GM23338 (cell line): ENCODE results near the gene SLC39A8. TPM values are rescaled to one million over a fixed set of nuclear protein-coding genes. Genes with fewer than 3 reads are reported as not detected.

ENCODE experiments used
- ATAC-seq: fragments of 200-7000 bp; cut with Tn5 transposase; 3 replicates; pipeline ENCODE4 v1.9.1; 2020
- DNase-seq: peaks from one replicate; pipeline ENCODE4 v3.0.0-alpha.2; 2015; ENCODE audit warnings: low spot score
- H2AFZ ChIP-seq: fragments of 200-600 bp; sonication (generic); 2 replicates; pipeline ENCODE4 v1.8.0; 2016; ENCODE audit warnings: antibody characterized with exemption, mild to moderate bottlenecking, moderate library complexity
- H3F3A ChIP-seq: fragments of 200-600 bp; sonication (generic); replicated peaks from 2 replicates; pipeline ENCODE4 v1.8.0; 2017; ENCODE audit warnings: antibody characterized with exemption, mixed run types, low read depth
- H3K27ac ChIP-seq: fragments of 200-600 bp; sonication (generic); 2 replicates; pipeline ENCODE4 v1.6.1; 2016; ENCODE audit warnings: low read depth
- H3K27me3 ChIP-seq: fragments of 200-600 bp; sonication (generic); 2 replicates; pipeline ENCODE4 v1.8.0; 2016; ENCODE audit warnings: mild to moderate bottlenecking, mixed run types, moderate library complexity; ENCODE audit not compliant: insufficient read depth
- H3K36me3 ChIP-seq: fragments of 200-600 bp; sonication (generic); 2 replicates; pipeline ENCODE4 v1.8.0; 2016; ENCODE audit warnings: mild to moderate bottlenecking; ENCODE audit not compliant: insufficient read depth
- H3K4me1 ChIP-seq: fragments of 200-600 bp; sonication (generic); 2 replicates; pipeline ENCODE4 v1.8.0; 2016; ENCODE audit warnings: mild to moderate bottlenecking, moderate library complexity; ENCODE audit not compliant: insufficient read depth
- H3K4me2 ChIP-seq: fragments of 200-600 bp; sonication (generic); 2 replicates; pipeline ENCODE4 v1.7.1; 2017; ENCODE audit warnings: mixed run types
- H3K4me3 ChIP-seq: fragments of 200-600 bp; sonication (generic); 2 replicates; pipeline ENCODE4 v1.6.1; 2016; ENCODE audit warnings: mixed run types
- H3K79me2 ChIP-seq: fragments of 200-600 bp; sonication (generic); replicated peaks from 2 replicates; pipeline ENCODE4 v1.8.0; 2017; ENCODE audit warnings: mild to moderate bottlenecking; ENCODE audit not compliant: insufficient read depth
- H3K9me2 ChIP-seq: fragments of 200-600 bp; sonication (generic); 2 replicates; pipeline ENCODE4 v1.8.0; 2017; ENCODE audit not compliant: insufficient read depth
- H4K20me1 ChIP-seq: fragments of 200-600 bp; sonication (generic); replicated peaks from 2 replicates; pipeline ENCODE4 v1.8.0; 2017; ENCODE audit warnings: mild to moderate bottlenecking; ENCODE audit not compliant: insufficient read depth
- H3K27ac Mint-ChIP-seq: 2 replicates; pipeline ENCODE4 v1.8.0; 2020; ENCODE audit warnings: inconsistent platforms, mild to moderate bottlenecking, moderate library complexity, mixed read lengths
- H3K27me3 Mint-ChIP-seq: 3 replicates; pipeline ENCODE4 v1.8.0; 2022; ENCODE audit warnings: low read depth, mild to moderate bottlenecking, moderate library complexity, mixed read lengths, inconsistent platforms; ENCODE audit not compliant: insufficient read depth, poor library complexity
- H3K36me3 Mint-ChIP-seq: 3 replicates; pipeline ENCODE4 v1.8.0; 2021; ENCODE audit warnings: low read depth, mild to moderate bottlenecking, inconsistent platforms, moderate library complexity, mixed read lengths
- H3K4me1 Mint-ChIP-seq: 3 replicates; pipeline ENCODE4 v1.8.0; 2020; ENCODE audit warnings: mild to moderate bottlenecking, inconsistent platforms, mixed read lengths
- H3K4me3 Mint-ChIP-seq: 3 replicates; pipeline ENCODE4 v1.8.0; 2021; ENCODE audit warnings: moderate library complexity, mild to moderate bottlenecking, inconsistent platforms, mixed read lengths
- H3K9me3 Mint-ChIP-seq: 3 replicates; pipeline ENCODE4 v1.8.0; 2020; ENCODE audit warnings: moderate library complexity, mild to moderate bottlenecking, inconsistent platforms, mixed read lengths
- CTCF ChIP-seq, 2 experiments: fragments of 200-600 bp in 1 of 2; sonication (generic) in 1 of 2; conservative IDR thresholded peaks; 2 replicates each; pipeline versions ENCODE4 v1.5.1 to v1.6.1; 2016 to 2017; ENCODE audit warnings: antibody characterized with exemption in 2 of 2, low read depth in 2 of 2, mild to moderate bottlenecking in 2 of 2, moderate library complexity in 1 of 2
- ZNF114 ChIP-seq: fragments of 250-450 bp; sonication (Bioruptor Pico); IDR thresholded peaks from 2 replicates; pipeline ENCODE4 v1.5.0; 2020; ENCODE audit warnings: mild to moderate bottlenecking, moderate library complexity
- ZNF462 ChIP-seq: fragments of 250-450 bp; sonication (Bioruptor Pico); IDR thresholded peaks from 2 replicates; pipeline ENCODE4 v1.5.0; 2020; ENCODE audit warnings: mild to moderate bottlenecking, moderate library complexity
- polyA plus RNA-seq: library from polyadenylated mRNA; unstranded; fragments of >200 nt; fragmentation: Nextera tagmentation; extraction: Ambion mirVana; gene quantifications from 2 replicates; pipeline ENCODE4 v1.2.1, GENCODE V29; 2016
- total RNA-seq: library from RNA; depleted of rRNA; stranded (reverse); fragments of >200 nt; shearing (Covaris generic); gene quantifications from 2 replicates; pipeline ENCODE4 v1.2.3, GENCODE V29; 2014

Gene SLC39A8
- total and polyA plus RNA-seq, 2 experiments from 2014 or later = 20.1 to 42.5 TPM

GRCh38 chr4:102311407-102311806 lies 33.9 kb downstream of the SLC39A8 start:
- H3K36me3 Mint-ChIP-seq = peaks cover 5% of the 10 kb centered on the region; the same call in 1 of the 3 replicates
- H3K9me3 Mint-ChIP-seq = no peaks in the 10 kb centered on the region
- no peaks in the 10 kb centered on the region for H3K9me2 ChIP-seq
- DNase-seq (no peak), ATAC-seq (no peak)
- no peak overlapping the region for H3K27ac Mint-ChIP-seq
- H3K4me3 ChIP-seq = no peak overlapping the region
- no peak overlapping the region for H3K4me2 ChIP-seq
- no peak overlapping the region for H2AFZ ChIP-seq
- peaks cover 3% of the 10 kb centered on the region for H3K27me3 Mint-ChIP-seq
- no peaks in the 10 kb centered on the region for H3K36me3 ChIP-seq
- no peak overlapping the region for H3K27ac ChIP-seq
- no peak overlapping the region for H3K4me3 Mint-ChIP-seq
- peaks cover 9% of the 10 kb centered on the region for H3K4me1 Mint-ChIP-seq
- no peaks in the 10 kb centered on the region for H3K27me3 ChIP-seq
- no peaks in the 10 kb centered on the region for H4K20me1 ChIP-seq
- TF ChIP-seq ZNF462 (CRISPR knock-in tag) = no peak
- TF ChIP-seq CTCF (conservative IDR thresholded peaks at IDR 0.05; ENCODE audit: low read depth in 2 of 2) = no peak
- H3F3A ChIP-seq = no peaks in the 10 kb centered on the region
- H3K79me2 ChIP-seq = no peaks in the 10 kb centered on the region
- no peaks in the 10 kb centered on the region for H3K4me1 ChIP-seq

- peaks cover 12% of the 10 kb centered on the region for H3K4me1 Mint-ChIP-seq
- DNase-seq = no peak
- Histone ChIP-seq H3K27ac (no peak overlapping the region), H3K4me1 (no peaks in the 10 kb centered on the region), H2AFZ (no peak overlapping the region), H3K9me2 (no peaks in the 10 kb centered on the region), H3F3A (no peaks in the 10 kb centered on the region), H4K20me1 (no peaks in the 10 kb centered on the region), H3K4me3 (no peak overlapping the region), H3K79me2 (no peaks in the 10 kb centered on the region), H3K36me3 (no peaks in the 10 kb centered on the region), H3K4me2 (no peak overlapping the region), H3K27me3 (no peaks in the 10 kb centered on the region)
- H3K4me3 Mint-ChIP-seq = no peak overlapping the region
- no peaks in the 10 kb centered on the region for H3K9me3 Mint-ChIP-seq
- H3K27me3 Mint-ChIP-seq = no peaks in the 10 kb centered on the region
- no peaks in the 10 kb centered on the region for H3K36me3 Mint-ChIP-seq
- H3K27ac Mint-ChIP-seq = no peak overlapping the region
- ATAC-seq = no peak
- no peak for TF ChIP-seq ZNF114 (CRISPR knock-in tag)
Observed at GRCh38 chr4:102308032-102308799, 37.1 kb downstream of the SLC39A8 start.
